BE2C (cell line): ENCODE data around the gene EFNA5.
A peak's percentile ranks its signal among the peaks of the same experiment; 100 is the strongest.

Source experiments
- DNase-seq: peaks from one replicate; pipeline ENCODE4 v3.0.0-alpha.2; 2020
- H3K27me3 ChIP-seq: fragments of 250-450 bp; sonication (Bioruptor Pico); 2 replicates; pipeline ENCODE4 v1.5.1; 2020; ENCODE audit warnings: mild to moderate bottlenecking
- H3K36me3 ChIP-seq: fragments of 250-450 bp; sonication (Bioruptor Pico); 2 replicates; pipeline ENCODE4 v1.5.1; 2020; ENCODE audit warnings: mild to moderate bottlenecking
- H3K4me1 ChIP-seq: fragments of 250-450 bp; sonication (Bioruptor Pico); 2 replicates; pipeline ENCODE4 v1.5.1; 2020
- H3K4me3 ChIP-seq: 2 replicates; pipeline ENCODE4 v1.5.1; 2011; ENCODE audit warnings: low read depth, low read length
- H3K9me3 ChIP-seq: fragments of 250-450 bp; sonication (Bioruptor Pico); 2 replicates; pipeline ENCODE4 v1.5.1; 2020
- TF ChIP-seq, protein P1 (sequence below): IDR thresholded peaks from 2 replicates; pipeline ENCODE4 v1.5.1; 2012; ENCODE audit warnings: mild to moderate bottlenecking, low read depth, low read length

EFNA5 gene

DNA sequence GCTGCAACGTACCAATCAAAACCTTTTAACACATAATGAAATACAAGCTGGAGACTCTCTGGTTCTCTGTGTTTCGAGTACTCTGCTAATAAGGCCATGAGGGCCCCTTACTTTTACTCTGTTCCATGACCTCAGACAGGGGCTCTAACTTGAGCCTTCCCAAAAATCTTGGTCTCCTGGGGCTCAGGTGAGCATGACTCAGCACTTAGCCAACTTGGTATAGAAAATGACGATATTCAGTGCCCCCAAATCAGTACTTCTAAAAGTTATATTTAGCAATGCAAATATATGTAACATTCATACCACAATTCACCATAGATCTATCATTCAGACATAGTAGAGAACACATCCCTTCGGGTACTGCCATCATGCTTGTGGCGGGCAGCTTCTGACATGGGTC is 278.9 kb downstream of the EFNA5 start:
- H3K9me3 ChIP-seq: no peaks in the 10 kb centered on the region
- H3K36me3 ChIP-seq: no peaks in the 10 kb centered on the region
- no peak for DNase-seq
- TF ChIP-seq, protein P1, sequence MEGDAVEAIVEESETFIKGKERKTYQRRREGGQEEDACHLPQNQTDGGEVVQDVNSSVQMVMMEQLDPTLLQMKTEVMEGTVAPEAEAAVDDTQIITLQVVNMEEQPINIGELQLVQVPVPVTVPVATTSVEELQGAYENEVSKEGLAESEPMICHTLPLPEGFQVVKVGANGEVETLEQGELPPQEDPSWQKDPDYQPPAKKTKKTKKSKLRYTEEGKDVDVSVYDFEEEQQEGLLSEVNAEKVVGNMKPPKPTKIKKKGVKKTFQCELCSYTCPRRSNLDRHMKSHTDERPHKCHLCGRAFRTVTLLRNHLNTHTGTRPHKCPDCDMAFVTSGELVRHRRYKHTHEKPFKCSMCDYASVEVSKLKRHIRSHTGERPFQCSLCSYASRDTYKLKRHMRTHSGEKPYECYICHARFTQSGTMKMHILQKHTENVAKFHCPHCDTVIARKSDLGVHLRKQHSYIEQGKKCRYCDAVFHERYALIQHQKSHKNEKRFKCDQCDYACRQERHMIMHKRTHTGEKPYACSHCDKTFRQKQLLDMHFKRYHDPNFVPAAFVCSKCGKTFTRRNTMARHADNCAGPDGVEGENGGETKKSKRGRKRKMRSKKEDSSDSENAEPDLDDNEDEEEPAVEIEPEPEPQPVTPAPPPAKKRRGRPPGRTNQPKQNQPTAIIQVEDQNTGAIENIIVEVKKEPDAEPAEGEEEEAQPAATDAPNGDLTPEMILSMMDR: no peak
- no peaks in the 10 kb centered on the region for H3K27me3 ChIP-seq
- peaks cover 33% of the 10 kb centered on the region for H3K4me1 ChIP-seq
- H3K4me3 ChIP-seq: no peak overlapping the region

DNA sequence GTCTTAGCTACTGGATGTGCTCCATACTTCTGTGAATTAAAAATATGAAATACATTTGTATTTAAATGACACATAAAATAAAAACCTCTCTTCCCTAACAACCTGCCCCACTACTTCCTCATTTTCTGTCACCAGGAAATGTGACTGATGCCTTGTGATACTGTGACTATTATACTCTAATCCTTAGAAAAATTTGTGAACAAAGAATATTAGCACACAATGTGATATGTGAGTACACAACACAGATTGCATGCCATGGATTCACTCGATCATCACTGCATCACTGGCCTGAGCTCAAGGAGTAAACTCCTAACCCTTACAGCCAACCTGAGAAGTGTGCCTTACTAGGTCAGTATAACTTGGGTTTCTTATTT is 281.0 kb downstream of the EFNA5 start:
- Histone ChIP-seq H3K27me3 (no peaks in the 10 kb centered on the region), H3K9me3 (no peaks in the 10 kb centered on the region), H3K4me1 (peaks cover 27% of the 10 kb centered on the region), H3K36me3 (no peaks in the 10 kb centered on the region), H3K4me3 (no peak overlapping the region)
- TF ChIP-seq, protein P1: no peak
- no peak for DNase-seq

DNA sequence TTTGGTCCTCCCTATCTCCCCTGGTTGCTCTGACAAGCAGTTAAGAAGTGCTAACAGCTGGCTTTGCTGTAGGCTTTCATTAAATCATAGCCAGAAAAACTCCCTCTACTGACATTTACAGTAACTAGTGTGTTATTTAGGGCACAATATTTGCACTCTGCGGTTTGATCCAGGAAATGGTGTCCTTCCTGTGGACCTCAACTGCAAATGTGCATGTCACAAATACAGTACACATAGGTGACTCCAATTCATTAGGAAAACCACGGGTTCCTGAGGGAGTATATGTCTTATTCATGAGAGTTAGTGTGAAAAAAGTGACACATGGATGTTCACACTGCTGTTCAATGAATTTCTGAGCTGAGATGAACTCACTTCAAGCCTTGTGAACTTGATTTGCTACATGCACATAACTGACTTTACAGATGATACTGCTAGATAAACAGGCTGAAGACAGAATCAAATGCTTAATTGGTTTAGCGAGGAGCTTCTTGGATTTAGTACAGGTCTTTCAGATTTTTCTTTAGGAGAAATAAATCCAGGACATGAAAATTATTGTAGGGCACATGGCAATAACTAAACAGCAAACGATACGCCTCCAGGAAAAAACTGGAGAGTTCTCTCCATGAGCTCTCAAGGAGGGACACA is 281.5 kb downstream of the EFNA5 start:
- Histone ChIP-seq H3K36me3 (no peaks in the 10 kb centered on the region), H3K4me3 (no peak overlapping the region; the same call in 1 of the 2 replicates), H3K9me3 (no peaks in the 10 kb centered on the region), H3K27me3 (no peaks in the 10 kb centered on the region), H3K4me1 (peaks cover 27% of the 10 kb centered on the region)
- TF ChIP-seq, protein P1: peak; percentile 30
- no peak for DNase-seq

DNA sequence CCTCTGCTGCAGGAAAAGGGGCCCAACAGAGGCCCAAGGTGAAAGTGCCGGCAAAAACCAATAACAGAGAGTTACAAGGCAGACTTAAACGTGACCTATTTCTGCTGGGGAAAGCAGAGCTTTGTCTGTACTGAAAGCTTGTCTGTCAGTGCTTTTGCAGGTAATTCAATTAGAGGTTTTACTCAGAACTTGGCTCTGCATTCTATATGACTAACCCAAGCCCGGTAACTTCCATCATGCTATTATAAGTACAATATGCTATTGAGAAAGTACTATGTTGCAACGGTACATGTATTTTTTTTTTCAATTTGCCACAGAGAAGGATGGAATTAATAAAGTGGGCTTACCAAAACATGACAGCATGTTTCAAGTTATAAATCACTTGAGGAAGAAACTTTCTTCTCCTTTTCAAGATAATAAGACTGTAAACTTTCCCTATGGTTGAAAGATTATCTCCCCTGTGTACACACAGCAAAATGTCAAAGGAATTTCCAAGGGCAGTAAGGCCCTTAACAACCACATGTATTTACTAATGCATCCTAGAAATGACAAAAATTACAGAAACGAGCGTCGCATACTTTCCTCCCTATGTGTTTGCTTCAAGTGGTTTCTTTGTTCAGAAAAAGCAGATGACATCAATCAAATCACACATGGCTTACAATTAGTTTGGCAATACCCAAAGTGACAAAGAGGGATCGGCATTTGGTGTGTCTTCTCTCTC is 282.4 kb downstream of the EFNA5 start:
- Histone ChIP-seq H3K4me3 (peak overlapping the region; percentile 31), H3K36me3 (no peaks in the 10 kb centered on the region), H3K27me3 (no peaks in the 10 kb centered on the region), H3K9me3 (no peaks in the 10 kb centered on the region), H3K4me1 (peaks cover 27% of the 10 kb centered on the region)
- TF ChIP-seq, protein P1: no peak
- DNase-seq: peak; percentile 52

DNA sequence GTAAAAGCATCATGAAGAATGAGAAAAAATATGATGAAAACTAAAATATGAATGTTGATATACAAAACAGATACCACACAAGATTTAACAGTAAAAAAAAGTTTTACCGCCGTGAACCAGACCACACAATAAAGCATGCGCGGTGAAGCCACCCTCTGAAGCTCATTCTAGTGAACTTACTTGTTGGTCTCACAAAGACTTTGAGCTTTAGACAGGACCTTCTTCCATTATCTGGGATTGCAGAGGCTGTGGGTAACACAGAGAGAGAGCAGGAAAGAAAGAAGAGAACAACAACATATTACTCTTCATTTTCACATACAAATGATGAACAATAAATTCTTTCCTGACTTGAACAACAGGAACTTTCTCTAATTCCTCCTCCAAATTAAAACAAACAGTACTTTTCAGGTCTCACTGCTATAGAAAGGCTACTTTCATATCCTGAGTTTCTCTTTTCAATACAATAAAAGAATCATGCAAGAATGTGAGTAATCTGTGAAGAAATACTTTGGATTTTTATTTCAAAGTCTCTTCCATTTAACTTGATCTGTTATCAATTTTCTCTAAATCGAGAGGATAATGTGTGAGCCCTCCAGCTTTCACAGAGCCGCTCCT is 283.1 kb downstream of the EFNA5 start:
- TF ChIP-seq, protein P1: no peak
- DNase-seq: no peak
- Histone ChIP-seq H3K27me3 (no peaks in the 10 kb centered on the region), H3K9me3 (no peaks in the 10 kb centered on the region), H3K4me1 (peaks cover 27% of the 10 kb centered on the region), H3K36me3 (no peaks in the 10 kb centered on the region; the same call in 1 of the 2 replicates), H3K4me3 (peak overlapping the region; percentile 31)

DNA sequence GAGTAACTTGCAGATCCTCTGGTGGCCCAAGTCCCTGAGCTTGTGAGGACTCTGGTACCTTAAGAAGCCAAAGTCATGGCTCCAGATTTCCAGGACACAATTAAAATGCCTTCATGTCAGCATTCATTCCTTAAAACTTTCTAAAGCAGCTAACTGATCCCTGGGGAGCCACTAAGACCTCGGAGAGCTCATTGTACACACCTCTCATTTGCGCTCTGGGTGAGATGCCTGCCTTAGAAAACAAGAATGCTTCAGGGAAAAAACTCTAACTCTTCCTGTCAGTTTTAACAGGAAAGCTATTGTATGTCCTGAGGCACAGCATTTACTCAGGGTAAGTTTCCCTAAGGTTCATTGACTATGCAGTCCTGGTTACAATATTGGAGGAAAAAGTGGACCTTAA is 285.0 kb downstream of the EFNA5 start:
- TF ChIP-seq, protein P1: no peak
- Histone ChIP-seq H3K4me3 (no peak overlapping the region), H3K4me1 (peaks cover 27% of the 10 kb centered on the region)

More for the DNA sequence above, 285.0 kb downstream of the EFNA5 start:
- Histone ChIP-seq H3K36me3 (no peaks in the 10 kb centered on the region; the same call in 1 of the 2 replicates), H3K9me3 (no peaks in the 10 kb centered on the region), H3K27me3 (no peaks in the 10 kb centered on the region)
- DNase-seq: no peak
